Measurements from ENCODE around the gene LRP1-AS. TPM values are rescaled to one million over a fixed set of nuclear protein-coding genes. Genes with fewer than 3 reads are reported as not detected.
A peak's percentile ranks its signal among the peaks of the same experiment; 100 is the strongest.

The LRP1-AS gene
- total RNA-seq, 3 donors from 2014 or later, result not detected

- intact Hi-C loops (cut with DNase I; ENCODE audit: low total_unique reads), result loop anchor here (5.0 kb wide), 1 partner anchor 909 kb away; no protein-coding TSS in a partner anchor
Measured at GRCh38 chr12:57181072-57181471, 33.7 kb upstream of the LRP1-AS start.

GRCh38 chr12:57180321-57180989 is 33.0 kb upstream of the LRP1-AS start:
- intact Hi-C loops (cut with DNase I; ENCODE audit: low total_unique reads), result loop anchor here (5.0 kb wide), 1 partner anchor 908 kb away; no protein-coding TSS in a partner anchor
- no peaks in the 10 kb centered on the region for H3K36me3 ChIP-seq

More at GRCh38 chr12:57181072-57181471, 33.7 kb upstream of the LRP1-AS start:
- no peaks in the 10 kb centered on the region for H3K4me1 ChIP-seq
- no peak overlapping the region for H3K4me3 ChIP-seq
- no peak for TF ChIP-seq CTCF (IDR thresholded peaks at IDR 0.05)
- TF ChIP-seq POLR2AphosphoS5 (IDR thresholded peaks at IDR 0.05), result no peak
- no peak for TF ChIP-seq POLR2A (IDR thresholded peaks at IDR 0.05)
- no peaks in the 10 kb centered on the region for H3K27me3 ChIP-seq
- no peak for DNase-seq (ENCODE audit: low spot score in 2 of 2)
- peak overlapping the region in 1 of 2 donors; percentile 43 for H3K27ac ChIP-seq
- H3K9me3 ChIP-seq, result no peaks in the 10 kb centered on the region
- H3K36me3 ChIP-seq, result no peaks in the 10 kb centered on the region

GRCh38 chr12:57179331-57180086 is 32.1 kb upstream of the LRP1-AS start:
- Histone ChIP-seq H3K4me3 (no peak overlapping the region), H3K4me1 (no peaks in the 10 kb centered on the region), H3K27me3 (no peaks in the 10 kb centered on the region), H3K9me3 (no peaks in the 10 kb centered on the region), H3K27ac (no peak overlapping the region), H3K36me3 (no peaks in the 10 kb centered on the region)
- intact Hi-C loops (cut with DNase I; ENCODE audit: low total_unique reads), result loop anchor here (5.0 kb wide), 2 partner anchors 107 to 907 kb away; no protein-coding TSS in a partner anchor
- no peak for TF ChIP-seq POLR2AphosphoS5 (IDR thresholded peaks at IDR 0.05)
- no peak for TF ChIP-seq POLR2A (IDR thresholded peaks at IDR 0.05)
- no peak for TF ChIP-seq CTCF (IDR thresholded peaks at IDR 0.05)
- DNase-seq (ENCODE audit: low spot score in 2 of 2), result no peak

More at GRCh38 chr12:57180321-57180989, 33.0 kb upstream of the LRP1-AS start:
- Histone ChIP-seq H3K27me3 (no peaks in the 10 kb centered on the region), H3K9me3 (no peaks in the 10 kb centered on the region), H3K4me1 (no peaks in the 10 kb centered on the region), H3K4me3 (no peak overlapping the region), H3K27ac (peak overlapping the region in 1 of 2 donors; percentile 43)
- DNase-seq (ENCODE audit: low spot score in 2 of 2), result no peak
- no peak for TF ChIP-seq POLR2A (IDR thresholded peaks at IDR 0.05)
- TF ChIP-seq POLR2AphosphoS5 (IDR thresholded peaks at IDR 0.05), result no peak

GRCh38 chr12:57178213-57178612 is 30.8 kb upstream of the LRP1-AS start:
- no peaks in the 10 kb centered on the region for H3K27me3 ChIP-seq
- no peaks in the 10 kb centered on the region for H3K4me1 ChIP-seq
- DNase-seq (ENCODE audit: low spot score in 2 of 2), result no peak
- no peaks in the 10 kb centered on the region for H3K36me3 ChIP-seq
- H3K9me3 ChIP-seq, result no peaks in the 10 kb centered on the region
- intact Hi-C loops (cut with DNase I; ENCODE audit: low total_unique reads), result loop anchor here (5.0 kb wide), 1 partner anchor 106 kb away; no protein-coding TSS in a partner anchor
- H3K27ac ChIP-seq, result no peak overlapping the region
- no peak overlapping the region for H3K4me3 ChIP-seq
- no peak for TF ChIP-seq CTCF (IDR thresholded peaks at IDR 0.05)
- no peak for TF ChIP-seq POLR2A (IDR thresholded peaks at IDR 0.05)
- TF ChIP-seq POLR2AphosphoS5 (IDR thresholded peaks at IDR 0.05), result no peak

- no peaks in the 10 kb centered on the region for H3K36me3 ChIP-seq
- no peak overlapping the region for H3K4me3 ChIP-seq
- intact Hi-C loops (cut with DNase I; ENCODE audit: low total_unique reads), result loop anchor here (5.0 kb wide), 1 partner anchor 105 kb away; no protein-coding TSS in a partner anchor
- no peaks in the 10 kb centered on the region for H3K4me1 ChIP-seq
- H3K27me3 ChIP-seq, result no peaks in the 10 kb centered on the region
- H3K9me3 ChIP-seq, result no peaks in the 10 kb centered on the region
- DNase-seq (ENCODE audit: low spot score in 2 of 2), result no peak
- H3K27ac ChIP-seq, result peak overlapping the region in 1 of 2 donors; percentile 38
- TF ChIP-seq POLR2A (IDR thresholded peaks at IDR 0.05), result no peak
- TF ChIP-seq POLR2AphosphoS5 (IDR thresholded peaks at IDR 0.05), result no peak
- TF ChIP-seq CTCF (IDR thresholded peaks at IDR 0.05), result no peak
Measured at GRCh38 chr12:57177354-57177753, 29.9 kb upstream of the LRP1-AS start.
